ENCODE data around the gene KRCC1. TPM values are rescaled to one million over a fixed set of nuclear protein-coding genes. Genes with fewer than 3 reads are reported as not detected.
"Not testable (repeated sequence)": the region's sequence is repeated elsewhere in the genome, so short reads cannot be mapped to it uniquely, and the experiment has no call there.

Gene KRCC1
- total RNA-seq, 1 donor from 2014 or later = 33.9 TPM

- Mint-ChIP-seq H3K9me3 (no peaks in the 10 kb centered on the region), H3K27ac (no peak overlapping the region), H3K27me3 (ENCODE audit: insufficient read depth, low read depth) (peaks cover 2% of the 10 kb centered on the region), H3K4me3 (no peak overlapping the region), H3K36me3 (no peaks in the 10 kb centered on the region), H3K4me1 (no peaks in the 10 kb centered on the region)
- TF ChIP-seq EZH2 (IDR thresholded peaks at IDR 0.05) (no peak), CTCF (IDR thresholded peaks at IDR 0.05) (no peak), EZH2phosphoT487 (IDR thresholded peaks at IDR 0.05) (no peak)
- Histone ChIP-seq H3K36me3 (no peaks in the 10 kb centered on the region), H3F3A (ENCODE audit: low read depth) (no peaks in the 10 kb centered on the region), H4K20me1 (ENCODE audit: low read depth) (no peaks in the 10 kb centered on the region), H3K27ac (no peak overlapping the region), H3K4me3 (no peak overlapping the region), H3K79me2 (ENCODE audit: low read depth) (no peaks in the 10 kb centered on the region), H3K4me2 (no peak overlapping the region), H3K9ac (no peak overlapping the region), H3K9me3 (ENCODE audit: low read depth) (no peaks in the 10 kb centered on the region), H3K27me3 (no peaks in the 10 kb centered on the region), H3K4me1 (no peaks in the 10 kb centered on the region), H2AFZ (replicated peaks) (no peak overlapping the region)
- DNase-seq (ENCODE audit: low spot score) = no peak
Measured at GRCh38 chr2:87996570-87996969, 59.0 kb downstream of the KRCC1 start.

GRCh38 chr2:87995756-87996155 is 59.8 kb downstream of the KRCC1 start:
- H3K4me3 Mint-ChIP-seq = no peak overlapping the region

GRCh38 chr2:87994304-87994850 is 61.2 kb downstream of the KRCC1 start:
- not testable (repeated sequence) for H3K4me1 ChIP-seq; H3K36me3 ChIP-seq; H3K27me3 Mint-ChIP-seq (ENCODE audit: insufficient read depth, low read depth); H3F3A ChIP-seq (ENCODE audit: low read depth); H4K20me1 ChIP-seq (ENCODE audit: low read depth); H3K9me3 ChIP-seq (ENCODE audit: low read depth); H2AFZ ChIP-seq (replicated peaks); H3K36me3 Mint-ChIP-seq; DNase-seq (ENCODE audit: low spot score); H3K4me3 ChIP-seq; H3K4me3 Mint-ChIP-seq; H3K4me2 ChIP-seq; H3K9me3 Mint-ChIP-seq; H3K9ac ChIP-seq; H3K79me2 ChIP-seq (ENCODE audit: low read depth); H3K27ac Mint-ChIP-seq; H3K4me1 Mint-ChIP-seq; H3K27me3 ChIP-seq; H3K27ac ChIP-seq

More at GRCh38 chr2:87995756-87996155, 59.8 kb downstream of the KRCC1 start:
- Histone ChIP-seq H3K9me3 (ENCODE audit: low read depth) (no peaks in the 10 kb centered on the region), H3K4me3 (no peak overlapping the region), H3K36me3 (no peaks in the 10 kb centered on the region), H3K4me1 (no peaks in the 10 kb centered on the region), H3K27me3 (no peaks in the 10 kb centered on the region), H4K20me1 (ENCODE audit: low read depth) (no peaks in the 10 kb centered on the region), H3K4me2 (no peak overlapping the region), H2AFZ (replicated peaks) (no peak overlapping the region), H3K27ac (no peak overlapping the region), H3K79me2 (ENCODE audit: low read depth) (no peaks in the 10 kb centered on the region), H3F3A (ENCODE audit: low read depth) (no peaks in the 10 kb centered on the region), H3K9ac (no peak overlapping the region)
- Mint-ChIP-seq H3K36me3 (no peaks in the 10 kb centered on the region), H3K27ac (no peak overlapping the region), H3K27me3 (ENCODE audit: insufficient read depth, low read depth) (no peaks in the 10 kb centered on the region), H3K4me1 (no peaks in the 10 kb centered on the region), H3K9me3 (no peaks in the 10 kb centered on the region)
- DNase-seq (ENCODE audit: low spot score) = no peak
- TF ChIP-seq CTCF (IDR thresholded peaks at IDR 0.05) (no peak), EZH2 (IDR thresholded peaks at IDR 0.05) (no peak), EZH2phosphoT487 (IDR thresholded peaks at IDR 0.05) (no peak)

- H3K4me3 ChIP-seq; H3K9ac ChIP-seq; DNase-seq (ENCODE audit: low spot score); H3K9me3 ChIP-seq (ENCODE audit: low read depth); H3F3A ChIP-seq (ENCODE audit: low read depth); H3K4me2 ChIP-seq; H3K27me3 ChIP-seq; H3K79me2 ChIP-seq (ENCODE audit: low read depth); H3K4me1 Mint-ChIP-seq; H3K4me3 Mint-ChIP-seq; H3K4me1 ChIP-seq; H3K36me3 ChIP-seq; H4K20me1 ChIP-seq (ENCODE audit: low read depth); H3K9me3 Mint-ChIP-seq; H3K27ac Mint-ChIP-seq; H3K27ac ChIP-seq; H2AFZ ChIP-seq (replicated peaks); H3K36me3 Mint-ChIP-seq; H3K27me3 Mint-ChIP-seq (ENCODE audit: insufficient read depth, low read depth): not testable (repeated sequence)
Measured at GRCh38 chr2:87992569-87992968, 63.0 kb downstream of the KRCC1 start.

- not testable (repeated sequence) for H3K4me3 ChIP-seq; H2AFZ ChIP-seq (replicated peaks); H3K27me3 ChIP-seq; H3K4me1 ChIP-seq; H3K9me3 Mint-ChIP-seq; H3K4me1 Mint-ChIP-seq; H3K79me2 ChIP-seq (ENCODE audit: low read depth); H3K9ac ChIP-seq; H3K9me3 ChIP-seq (ENCODE audit: low read depth); DNase-seq (ENCODE audit: low spot score); H3K27ac ChIP-seq; H3K27me3 Mint-ChIP-seq (ENCODE audit: insufficient read depth, low read depth); H3K4me3 Mint-ChIP-seq; H3K4me2 ChIP-seq; H4K20me1 ChIP-seq (ENCODE audit: low read depth); H3K27ac Mint-ChIP-seq; H3K36me3 ChIP-seq; H3F3A ChIP-seq (ENCODE audit: low read depth); H3K36me3 Mint-ChIP-seq
Measured at GRCh38 chr2:87987473-87987872, 68.1 kb downstream of the KRCC1 start.

GRCh38 chr2:87985902-87986301 is 69.7 kb downstream of the KRCC1 start:
- H3K9me3 ChIP-seq (ENCODE audit: low read depth); H3K9me3 Mint-ChIP-seq; H3K4me3 Mint-ChIP-seq; H3K9ac ChIP-seq; H3K36me3 Mint-ChIP-seq; H3K79me2 ChIP-seq (ENCODE audit: low read depth); H2AFZ ChIP-seq (replicated peaks); H3K4me3 ChIP-seq; H4K20me1 ChIP-seq (ENCODE audit: low read depth); H3K4me1 ChIP-seq; DNase-seq (ENCODE audit: low spot score); H3K27me3 Mint-ChIP-seq (ENCODE audit: insufficient read depth, low read depth); H3K27me3 ChIP-seq; H3K27ac Mint-ChIP-seq; H3K4me1 Mint-ChIP-seq; H3K27ac ChIP-seq; H3K4me2 ChIP-seq; H3F3A ChIP-seq (ENCODE audit: low read depth); H3K36me3 ChIP-seq: not testable (repeated sequence)

- H3F3A ChIP-seq (ENCODE audit: low read depth); H4K20me1 ChIP-seq (ENCODE audit: low read depth); H3K27ac ChIP-seq; H3K4me3 ChIP-seq; H3K36me3 Mint-ChIP-seq; H3K27ac Mint-ChIP-seq; H3K9ac ChIP-seq; H2AFZ ChIP-seq (replicated peaks); H3K4me1 ChIP-seq; H3K27me3 Mint-ChIP-seq (ENCODE audit: insufficient read depth, low read depth); H3K9me3 ChIP-seq (ENCODE audit: low read depth); H3K4me2 ChIP-seq; H3K4me3 Mint-ChIP-seq; H3K4me1 Mint-ChIP-seq; H3K9me3 Mint-ChIP-seq; H3K27me3 ChIP-seq; DNase-seq (ENCODE audit: low spot score); H3K36me3 ChIP-seq; H3K79me2 ChIP-seq (ENCODE audit: low read depth): not testable (repeated sequence)
Measured at GRCh38 chr2:87981182-87981581, 74.4 kb downstream of the KRCC1 start.
